Stomach (tissue), 9 donors: Measurements from ENCODE around the gene MARCHF3. TPM values are rescaled to one million over a fixed set of nuclear protein-coding genes. Genes with fewer than 3 reads are reported as not detected.

Experiments used
- DNase-seq, 2 donors: peaks; one replicate each; pipeline versions ENCODE4 v3.0.0 to v3.0.0-alpha.2; 2013 to 2019
- H3K27ac ChIP-seq, 5 donors: fragments of 200-600 bp in 4 of 5; sonication (generic) in 4 of 5; one replicate each; pipeline ENCODE4 v1.5.1; 2013 to 2019; ENCODE audit warnings: mild to moderate bottlenecking in 1 of 5, moderate library complexity in 1 of 5
- H3K27me3 ChIP-seq, 3 donors: fragments of 200-600 bp; sonication (generic); one replicate each; pipeline ENCODE4 v1.5.1; 2017 to 2019; ENCODE audit warnings: mixed run types in 1 of 3
- H3K36me3 ChIP-seq, 4 donors: fragments of 200-600 bp; sonication (generic); 1 replicate in 3 of 4; 2 replicates in 1 of 4; pipeline ENCODE4 v1.5.1; 2016 to 2019
- H3K4me1 ChIP-seq, 4 donors: fragments of 200-600 bp; sonication (generic); one replicate each; pipeline ENCODE4 v1.5.1; 2016 to 2019
- H3K4me3 ChIP-seq, 4 donors: fragments of 200-600 bp; sonication (generic) in 3 of 4; one replicate each; pipeline ENCODE4 v1.5.1; 2016 to 2019; ENCODE audit warnings: mild to moderate bottlenecking in 1 of 4
- H3K9me3 ChIP-seq, 4 donors: fragments of 200-600 bp; sonication (generic); one replicate each; pipeline ENCODE4 v1.5.1; 2016 to 2019
- EP300 ChIP-seq: sonication (generic); formaldehyde crosslinking; IDR thresholded peaks from one replicate; pipeline ENCODE4 v1.6.1; 2017; ENCODE audit warnings: antibody characterized with exemption
- POLR2A ChIP-seq, 4 donors: fragments of 450-650 bp; IDR thresholded peaks; one replicate each; pipeline ENCODE4 v1.6.1; 2016; ENCODE audit warnings: antibody characterized with exemption in 4 of 4, control low read depth in 2 of 4, mild to moderate bottlenecking in 1 of 4, moderate library complexity in 1 of 4
- POLR2AphosphoS5 ChIP-seq, 3 donors: sonication (generic); formaldehyde crosslinking; IDR thresholded peaks; one replicate each; pipeline ENCODE4 v1.6.1; 2016; ENCODE audit warnings: antibody characterized with exemption in 3 of 3
- WGBS, 5 donors: extraction: QIAGEN DNeasy Blood & Tissue Kit in 3 of 5; methylation state at CpG; one replicate each; pipeline versions ENCODE4 v1.1.5 to v1.1.7; 2013 to 2018; 5-methylcytosine and 5-hydroxymethylcytosine counted together
- intact Hi-C: fragments of 100-400 bp; cut with DNase I; formaldehyde crosslinking; loops from one replicate; pipeline ENCODE4 v1.15.1; 2023; ENCODE audit warnings: low total_unique reads
- polyA plus RNA-seq, 3 donors: library from polyadenylated mRNA; stranded (reverse); fragments of 200-250 nt; gene quantifications; one replicate each; pipeline ENCODE4 v1.2.3, GENCODE V29; 2013
- total RNA-seq, 5 donors: library from RNA; depleted of rRNA; stranded (reverse); fragments of >200 nt; gene quantifications; one replicate each; pipeline versions ENCODE4 v1.1.0 to v1.2.3, GENCODE V29; 2014 to 2016
- TF ChIP-seq, protein P1 (sequence below), 7 experiments: fragments of 450-650 bp in 4 of 7; fragments of 200-600 bp in 3 of 7; sonication (generic) in 3 of 7; IDR thresholded peaks; one replicate each; pipeline ENCODE4 v1.5.1; 2016 to 2019; ENCODE audit warnings: antibody characterized with exemption in 7 of 7, control low read depth in 2 of 7, mild to moderate bottlenecking in 1 of 7
- donor health status: healthy with polysubstance abuse.
- donor health status: Bipolar disorder and iron deficiency.
- donor health status: healthy.

MARCHF3 gene
- total and polyA plus RNA-seq, 8 donors: 1.1 to 11.9 (median 2.6) TPM; not detected in 1

- DNase-seq: no peak
- H3K4me1 ChIP-seq: no peaks in the 10 kb centered on the region
- WGBS, 5 donors: 82 to 91% (median 88%) methylated on average over 2 of the region's 2 CpGs
Observed at GRCh38 chr5:126984632-126985031, 45.7 kb downstream of the MARCHF3 start.

GRCh38 chr5:126983874-126984266 is 46.5 kb downstream of the MARCHF3 start:
- intact Hi-C loops: no loop called here
- Histone ChIP-seq H3K9me3 (no peaks in the 10 kb centered on the region), H3K27ac (no peak overlapping the region), H3K27me3 (no peaks in the 10 kb centered on the region), H3K36me3 (no peaks in the 10 kb centered on the region), H3K4me3 (no peak overlapping the region), H3K4me1 (no peaks in the 10 kb centered on the region)
- TF ChIP-seq POLR2A (IDR thresholded peaks at IDR 0.05): no peak
- no peak for DNase-seq
- WGBS, 5 donors: 88 to 97% (median 91%) methylated on average over 2 of the region's 2 CpGs

More at GRCh38 chr5:126984632-126985031, 45.7 kb downstream of the MARCHF3 start:
- no peaks in the 10 kb centered on the region for H3K36me3 ChIP-seq
- intact Hi-C loops: no loop called here
- H3K27me3 ChIP-seq: no peaks in the 10 kb centered on the region
- H3K9me3 ChIP-seq: no peaks in the 10 kb centered on the region
- no peak overlapping the region for H3K27ac ChIP-seq
- TF ChIP-seq POLR2AphosphoS5 (IDR thresholded peaks at IDR 0.05): no peak
- no peak for TF ChIP-seq POLR2A (IDR thresholded peaks at IDR 0.05)
- TF ChIP-seq, protein P1, sequence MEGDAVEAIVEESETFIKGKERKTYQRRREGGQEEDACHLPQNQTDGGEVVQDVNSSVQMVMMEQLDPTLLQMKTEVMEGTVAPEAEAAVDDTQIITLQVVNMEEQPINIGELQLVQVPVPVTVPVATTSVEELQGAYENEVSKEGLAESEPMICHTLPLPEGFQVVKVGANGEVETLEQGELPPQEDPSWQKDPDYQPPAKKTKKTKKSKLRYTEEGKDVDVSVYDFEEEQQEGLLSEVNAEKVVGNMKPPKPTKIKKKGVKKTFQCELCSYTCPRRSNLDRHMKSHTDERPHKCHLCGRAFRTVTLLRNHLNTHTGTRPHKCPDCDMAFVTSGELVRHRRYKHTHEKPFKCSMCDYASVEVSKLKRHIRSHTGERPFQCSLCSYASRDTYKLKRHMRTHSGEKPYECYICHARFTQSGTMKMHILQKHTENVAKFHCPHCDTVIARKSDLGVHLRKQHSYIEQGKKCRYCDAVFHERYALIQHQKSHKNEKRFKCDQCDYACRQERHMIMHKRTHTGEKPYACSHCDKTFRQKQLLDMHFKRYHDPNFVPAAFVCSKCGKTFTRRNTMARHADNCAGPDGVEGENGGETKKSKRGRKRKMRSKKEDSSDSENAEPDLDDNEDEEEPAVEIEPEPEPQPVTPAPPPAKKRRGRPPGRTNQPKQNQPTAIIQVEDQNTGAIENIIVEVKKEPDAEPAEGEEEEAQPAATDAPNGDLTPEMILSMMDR (IDR thresholded peaks at IDR 0.05): no peak
- H3K4me3 ChIP-seq: no peak overlapping the region

DNA sequence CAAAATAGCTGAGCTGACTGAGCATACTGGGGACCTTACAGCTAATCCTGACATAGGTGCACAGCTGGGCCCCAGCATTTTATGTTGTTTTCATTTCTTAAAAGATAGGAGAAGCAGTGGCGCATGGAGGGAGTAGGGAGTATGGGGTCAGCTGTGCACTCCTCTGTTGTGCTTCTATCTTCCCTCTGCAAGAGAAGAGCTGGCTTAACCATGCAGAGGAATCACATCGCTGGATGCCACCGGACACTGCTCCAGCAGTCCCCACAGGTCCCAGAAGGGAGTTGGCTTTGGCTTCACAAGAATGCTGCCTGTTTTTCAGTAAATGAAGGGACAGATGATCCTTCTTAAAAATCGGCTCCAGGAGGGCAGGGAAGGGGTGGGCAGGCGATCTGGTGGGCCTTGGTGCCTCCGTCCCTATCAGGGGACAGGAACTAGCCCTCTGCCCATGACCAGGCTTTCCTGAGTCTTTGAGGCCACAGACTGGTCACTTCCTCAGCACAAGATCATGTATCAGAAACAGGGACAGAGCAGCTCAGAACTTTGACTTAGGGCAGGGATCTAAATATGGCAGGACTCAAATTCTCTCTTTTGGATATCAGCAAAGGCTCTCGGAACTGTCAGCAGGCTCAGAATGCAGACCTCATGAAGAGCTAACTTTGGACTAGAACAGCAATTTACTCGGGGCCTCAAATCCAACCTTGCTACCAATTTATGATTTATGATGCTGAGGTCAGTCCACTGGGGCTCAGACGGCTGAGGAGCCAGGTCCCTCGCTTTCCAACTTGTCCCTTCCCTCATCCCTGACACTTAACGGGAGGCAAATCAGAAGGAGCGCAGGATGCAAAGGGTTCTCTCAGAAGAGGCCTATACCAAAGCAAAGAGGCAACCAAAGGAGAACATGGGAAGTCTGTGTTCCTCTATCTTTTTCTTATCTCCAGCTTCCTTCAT is 47.2 kb downstream of the MARCHF3 start:
- 82 to 94% (median 91%) methylated on average over 11 to 12 of the region's 12 CpGs for WGBS, 5 donors
- intact Hi-C loops: no loop called here
- no peaks in the 10 kb centered on the region for H3K4me1 ChIP-seq

GRCh38 chr5:126982202-126982601 is 48.2 kb downstream of the MARCHF3 start:
- Histone ChIP-seq H3K27me3 (no peaks in the 10 kb centered on the region), H3K4me3 (no peak overlapping the region), H3K4me1 (no peaks in the 10 kb centered on the region), H3K36me3 (no peaks in the 10 kb centered on the region), H3K9me3 (no peaks in the 10 kb centered on the region), H3K27ac (no peak overlapping the region)
- DNase-seq: no peak
- intact Hi-C loops: no loop called here
- WGBS, 5 donors: 55 to 96% (median 88%) methylated on average over 1 of the region's 1 CpG
- TF ChIP-seq POLR2A (IDR thresholded peaks at IDR 0.05) (no peak), POLR2AphosphoS5 (IDR thresholded peaks at IDR 0.05) (no peak)

More for the DNA sequence above, 47.2 kb downstream of the MARCHF3 start:
- H3K27ac ChIP-seq: no peak overlapping the region
- no peaks in the 10 kb centered on the region for H3K9me3 ChIP-seq
- H3K27me3 ChIP-seq: no peaks in the 10 kb centered on the region
- DNase-seq: no peak
- TF ChIP-seq, protein P1 (IDR thresholded peaks at IDR 0.05): no peak
- TF ChIP-seq POLR2A (IDR thresholded peaks at IDR 0.05): no peak
- no peak for TF ChIP-seq POLR2AphosphoS5 (IDR thresholded peaks at IDR 0.05)
- no peak for TF ChIP-seq EP300
- no peaks in the 10 kb centered on the region for H3K36me3 ChIP-seq
- H3K4me3 ChIP-seq: no peak overlapping the region

- Histone ChIP-seq H3K4me3 (no peak overlapping the region), H3K9me3 (no peaks in the 10 kb centered on the region), H3K4me1 (no peaks in the 10 kb centered on the region), H3K36me3 (no peaks in the 10 kb centered on the region), H3K27ac (no peak overlapping the region), H3K27me3 (no peaks in the 10 kb centered on the region)
- WGBS, 5 donors: 80 to 90% (median 84%) methylated on average over 1 of the region's 1 CpG
- no peak for TF ChIP-seq POLR2A (IDR thresholded peaks at IDR 0.05)
- no peak for TF ChIP-seq EP300
- no peak for TF ChIP-seq POLR2AphosphoS5 (IDR thresholded peaks at IDR 0.05)
- TF ChIP-seq, protein P1 (IDR thresholded peaks at IDR 0.05): no peak
- no peak for DNase-seq
- intact Hi-C loops: no loop called here
Observed at GRCh38 chr5:126981701-126982100, 48.7 kb downstream of the MARCHF3 start.
